GM18517 (cell line): ENCODE data around the gene CWC27.
"Not testable (repeated sequence)": the region's sequence is repeated elsewhere in the genome, so short reads cannot be mapped to it uniquely, and the experiment has no call there.

Source experiments
- ATAC-seq: cut with Tn5 transposase; IDR thresholded peaks from one replicate; pipeline ENCODE4 v1.9.1; 2021; ENCODE audit warnings: mild to moderate bottlenecking, moderate library complexity; ENCODE audit not compliant: unreplicated experiment

The CWC27 gene

DNA sequence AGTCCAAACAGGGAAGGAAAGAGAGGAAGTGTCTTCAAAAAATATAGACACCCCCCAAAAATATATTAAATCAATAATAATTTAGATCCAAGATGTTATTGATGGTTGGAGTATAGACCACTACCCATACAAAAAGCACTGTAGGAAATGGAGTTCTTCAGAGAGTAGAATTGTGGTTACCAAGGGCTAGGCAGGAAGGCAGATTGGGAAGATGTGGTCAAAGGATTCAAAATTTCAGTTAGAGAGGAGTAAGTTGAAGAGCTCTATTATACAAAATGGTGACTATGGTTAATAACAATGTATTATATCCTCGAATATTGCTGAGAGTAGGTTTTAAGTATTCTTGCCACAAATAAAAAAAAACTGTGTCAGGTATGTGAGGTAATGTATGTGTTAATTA is 149.4 kb downstream of the CWC27 start:
- ATAC-seq, result no peak

GRCh38 chr5:64921386-64921785 is 152.7 kb downstream of the CWC27 start:
- no peak for ATAC-seq

- ATAC-seq, result no peak
Observed at GRCh38 chr5:64923151-64923685, 154.5 kb downstream of the CWC27 start.

DNA sequence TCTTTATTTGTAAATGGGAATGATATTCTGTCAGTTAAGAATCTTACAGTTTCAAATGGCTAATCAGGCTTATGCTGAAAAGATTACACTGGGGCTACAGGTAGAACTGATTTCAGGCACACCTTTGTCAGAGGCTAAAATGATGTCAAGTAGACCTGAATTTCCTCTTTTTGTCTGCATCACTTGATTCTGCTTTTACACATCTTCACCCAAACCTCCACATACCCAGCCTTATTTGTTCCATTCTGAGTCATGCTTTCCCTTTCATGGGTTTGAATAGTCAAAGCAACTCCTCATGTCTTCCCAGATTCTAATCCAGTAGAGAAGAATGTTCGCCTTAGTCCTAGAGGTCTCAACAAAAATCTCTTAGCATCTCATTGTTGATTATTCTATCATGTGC is 156.4 kb downstream of the CWC27 start:
- no peak for ATAC-seq

DNA sequence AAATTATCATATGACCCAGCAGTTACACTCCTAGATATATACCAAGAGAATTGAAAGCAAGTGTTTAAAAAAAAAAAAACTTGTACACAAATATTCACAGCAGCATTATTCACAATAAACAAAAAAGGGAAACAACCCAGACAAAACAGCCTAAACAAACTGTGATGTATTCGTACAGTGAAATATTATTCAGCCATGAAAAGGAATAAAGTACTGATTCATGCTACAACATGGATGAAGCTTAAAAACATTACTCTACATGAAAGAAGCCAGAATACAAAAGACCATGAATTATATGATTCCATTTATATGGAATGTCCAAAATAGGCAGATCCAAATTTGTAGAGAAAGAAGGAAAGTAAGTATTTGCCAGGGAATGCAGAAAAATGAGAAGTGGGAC is 161.1 kb downstream of the CWC27 start:
- ATAC-seq, result no peak

DNA sequence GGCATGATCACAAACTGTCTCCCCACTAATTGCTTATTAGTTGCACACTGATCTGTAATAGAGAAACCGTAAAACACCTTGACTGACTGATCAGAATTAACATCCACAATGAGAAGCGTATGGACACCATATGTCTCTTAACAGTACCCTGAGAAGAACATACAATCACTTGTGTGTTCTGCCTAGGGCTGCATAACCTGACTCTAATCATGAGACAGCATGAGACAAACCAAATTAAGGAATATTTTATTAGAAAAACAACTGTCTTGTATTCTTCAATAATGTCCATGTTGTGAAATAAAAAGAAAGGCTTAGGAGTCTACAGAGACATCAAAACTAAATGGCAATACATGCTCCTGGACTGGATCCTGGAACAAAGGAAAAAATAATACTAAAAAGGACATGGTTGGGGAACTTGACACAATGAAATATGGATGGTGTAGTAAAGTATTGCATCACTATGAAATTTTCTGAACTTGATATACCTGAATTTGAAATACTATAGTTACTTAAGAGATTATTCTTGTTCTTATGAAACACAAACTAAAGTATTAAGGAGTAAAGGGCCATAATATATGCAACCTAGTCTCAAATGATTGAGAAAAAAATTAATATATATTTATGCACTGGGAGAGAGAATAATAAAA is 162.1 kb downstream of the CWC27 start:
- ATAC-seq, result no peak

GRCh38 chr5:64939422-64939771 is 170.7 kb downstream of the CWC27 start:
- not testable (repeated sequence) for ATAC-seq

- no peak for ATAC-seq
Observed at GRCh38 chr5:64939772-64940510, 171.2 kb downstream of the CWC27 start.

DNA sequence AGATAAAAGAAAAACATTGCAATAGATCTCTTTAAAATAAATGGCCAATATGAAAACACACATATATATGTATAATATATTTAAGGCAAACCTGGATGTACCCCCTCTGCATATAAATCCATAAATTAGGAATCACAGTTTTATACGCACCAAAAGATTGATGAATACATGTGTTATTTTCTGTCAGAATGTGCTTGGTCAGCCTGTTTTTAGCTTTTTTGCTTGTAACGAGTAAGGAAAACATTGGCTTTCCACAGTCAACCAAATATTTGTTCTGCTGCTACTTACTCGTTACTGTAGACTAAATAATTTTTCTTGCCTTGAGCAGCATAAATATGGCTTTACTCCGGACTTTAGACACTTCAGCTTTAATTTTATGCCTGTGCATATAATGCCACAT is 173.7 kb downstream of the CWC27 start:
- ATAC-seq, result no peak

GRCh38 chr5:64944868-64945267 is 176.1 kb downstream of the CWC27 start:
- ATAC-seq, result no peak

DNA sequence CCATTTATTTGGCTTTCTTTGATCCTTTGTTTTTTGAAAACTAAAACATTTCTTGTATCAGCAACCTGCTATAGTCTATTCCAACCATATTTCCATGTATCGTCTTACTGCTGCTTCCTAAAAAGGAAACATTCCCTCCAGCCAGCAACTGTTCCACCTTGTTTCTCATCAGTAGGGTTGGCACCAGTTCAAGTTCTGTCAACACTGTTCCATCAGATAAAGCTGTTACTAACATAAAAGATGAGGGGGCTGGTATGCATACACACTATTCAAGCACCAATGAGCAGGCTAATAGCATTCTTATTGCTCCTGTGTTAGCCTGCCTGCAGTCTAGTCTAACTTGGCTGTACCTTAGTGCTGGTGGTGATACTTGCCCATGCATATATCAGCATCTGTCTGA is 178.3 kb downstream of the CWC27 start:
- no peak for ATAC-seq

DNA sequence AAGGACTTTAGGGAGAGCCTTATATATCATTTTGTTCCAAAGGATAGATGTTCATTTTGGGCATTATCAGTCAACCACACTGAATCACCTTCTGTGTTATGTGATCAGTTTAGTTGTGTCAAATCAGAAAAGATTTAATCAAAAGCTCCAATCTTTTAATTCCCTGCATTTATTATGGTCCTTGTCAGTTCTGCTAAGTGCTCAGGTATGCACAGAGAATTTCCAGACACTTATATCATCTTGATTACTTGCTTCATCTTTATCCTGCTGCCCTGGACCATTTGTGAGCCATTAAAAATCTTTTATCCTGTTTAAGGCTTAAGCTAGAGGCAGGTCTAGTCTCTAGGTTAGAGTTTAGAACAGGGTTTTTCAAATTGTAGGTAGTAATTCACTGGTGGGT is 179.1 kb downstream of the CWC27 start:
- ATAC-seq, result no peak

DNA sequence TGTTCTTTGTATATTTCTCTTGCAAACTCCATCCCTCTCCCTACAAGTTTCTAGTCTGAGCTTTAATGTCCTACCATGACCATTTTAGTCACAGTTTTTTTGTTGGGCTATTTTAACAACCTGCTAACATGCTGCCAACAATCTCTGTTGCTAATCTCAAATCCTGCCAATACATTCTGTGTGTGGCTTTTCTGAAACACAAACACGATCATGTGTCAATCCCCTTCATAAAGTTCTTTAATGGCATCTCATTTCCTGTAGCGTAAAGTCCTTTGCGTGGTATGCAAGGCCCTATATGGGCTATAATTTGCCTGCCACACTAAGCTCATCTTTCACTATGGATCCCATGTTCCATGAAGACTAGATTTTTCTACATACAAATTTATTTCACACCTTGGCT is 180.6 kb downstream of the CWC27 start:
- ATAC-seq, result no peak

DNA sequence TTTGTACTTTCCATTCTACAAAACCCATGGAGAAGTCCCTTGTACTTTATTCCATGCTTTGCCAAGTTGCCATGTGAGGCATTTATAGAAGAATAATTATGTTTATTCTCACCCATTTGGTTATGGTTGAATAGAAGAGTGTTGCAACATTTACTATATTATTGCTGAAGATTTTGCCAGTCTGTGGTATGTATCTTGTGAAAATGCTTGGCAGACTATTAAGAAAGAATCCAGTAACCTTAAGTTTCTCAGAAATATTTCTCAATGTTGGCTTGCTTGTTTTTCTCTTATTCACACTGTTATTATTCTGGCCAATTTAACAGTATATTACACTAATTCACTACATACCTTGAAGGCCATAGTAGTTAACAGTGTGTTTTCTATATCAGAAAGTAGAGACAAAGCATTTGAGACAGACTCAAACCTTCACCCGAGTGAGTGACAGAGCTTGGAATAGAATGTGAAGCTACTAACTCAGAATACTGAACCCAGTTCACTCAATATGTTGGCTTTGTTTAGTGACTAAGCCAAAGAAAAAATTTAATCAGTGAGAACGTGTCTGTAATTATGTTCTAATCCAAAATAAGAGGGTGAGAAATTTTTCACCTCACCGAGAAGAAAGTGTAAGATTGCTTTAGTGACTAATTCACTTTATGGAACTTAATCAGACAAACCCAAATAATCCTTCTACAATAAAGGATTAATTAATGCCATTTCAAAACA is 184.4 kb downstream of the CWC27 start:
- ATAC-seq, result no peak

DNA sequence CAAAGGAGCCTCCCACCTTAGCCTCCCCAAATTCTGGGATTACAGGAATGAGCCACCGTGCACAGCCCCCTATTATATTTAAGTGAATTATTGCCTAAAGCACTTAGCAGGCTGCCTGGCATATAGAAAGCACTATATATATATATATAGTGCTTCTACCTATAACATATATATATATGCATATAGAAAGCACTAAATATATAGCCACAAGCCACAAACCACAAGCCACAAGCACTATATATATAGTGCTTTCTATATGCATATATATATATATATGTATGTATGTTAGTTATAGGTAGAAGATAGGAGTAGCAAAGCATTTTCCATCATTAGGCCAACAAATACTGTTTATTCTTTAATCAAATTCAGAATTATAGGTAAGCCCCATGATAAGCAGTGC is 185.8 kb downstream of the CWC27 start:
- no peak for ATAC-seq

DNA sequence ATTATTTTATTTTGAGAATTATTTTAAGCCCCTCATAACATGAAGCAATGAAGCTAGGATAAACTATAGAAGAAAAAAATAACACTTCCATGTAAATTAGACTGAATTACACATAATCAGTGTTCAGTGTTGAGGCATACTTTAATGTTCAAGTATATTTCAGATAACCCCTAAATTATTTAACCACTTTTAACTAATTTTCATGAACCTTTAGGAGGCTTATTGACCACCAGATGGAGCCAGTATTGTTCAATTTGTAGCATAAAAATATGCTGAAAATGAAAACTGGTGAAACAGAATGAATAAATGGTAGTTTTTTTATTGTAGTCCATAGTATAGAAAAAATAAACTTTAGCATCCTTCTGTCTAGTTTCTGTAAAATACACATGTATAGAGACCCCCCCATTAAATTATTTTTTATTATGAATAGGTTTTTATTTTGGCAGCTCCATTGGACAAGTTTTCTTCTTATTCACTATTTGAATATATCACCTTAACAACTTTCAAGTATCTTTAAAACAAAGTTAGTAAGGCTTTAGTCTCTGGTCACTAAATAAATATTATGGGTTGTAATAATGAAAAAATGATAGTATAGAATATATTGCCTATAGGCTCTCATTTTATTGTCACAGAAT is 190.1 kb downstream of the CWC27 start:
- no peak for ATAC-seq

DNA sequence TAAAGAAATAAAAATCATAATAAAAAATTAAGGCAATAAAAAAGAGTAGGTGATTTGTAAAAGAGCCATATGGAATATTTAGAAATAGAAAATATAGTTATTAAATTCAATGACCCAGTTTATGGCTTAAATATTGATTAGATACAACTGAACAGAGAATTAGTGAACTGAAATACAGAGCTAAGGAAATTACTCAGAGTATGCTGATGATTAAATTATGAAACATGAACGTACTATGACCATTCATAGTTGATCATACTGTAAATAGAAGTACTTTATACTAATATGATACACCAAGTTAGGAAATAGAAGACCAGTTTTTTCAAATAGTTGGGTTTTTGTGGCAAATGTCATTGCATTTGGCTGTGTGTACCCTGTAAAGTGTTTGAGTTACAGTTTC is 194.5 kb downstream of the CWC27 start:
- no peak for ATAC-seq

- ATAC-seq, result no peak
Observed at GRCh38 chr5:64968591-64969110, 199.9 kb downstream of the CWC27 start.

DNA sequence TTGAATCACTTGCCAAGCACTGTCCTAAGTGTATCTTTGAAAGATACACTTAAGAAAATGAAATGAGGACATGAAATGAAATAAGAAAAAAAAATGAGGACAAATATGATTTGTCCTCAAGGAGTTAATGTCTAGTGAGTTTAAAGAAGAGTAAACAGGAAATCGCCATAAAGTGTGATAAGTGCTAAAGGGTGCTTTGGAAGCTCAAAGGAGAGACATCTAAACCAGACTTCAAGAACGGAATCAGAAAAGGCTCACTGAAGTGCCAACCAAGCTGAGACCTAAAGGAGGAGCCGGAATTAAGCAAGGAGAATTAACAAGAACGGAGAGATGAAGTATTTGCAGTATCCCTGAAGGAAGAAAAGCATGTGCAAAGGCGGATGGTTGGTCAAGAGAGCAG is 200.8 kb downstream of the CWC27 start:
- no peak for ATAC-seq

DNA sequence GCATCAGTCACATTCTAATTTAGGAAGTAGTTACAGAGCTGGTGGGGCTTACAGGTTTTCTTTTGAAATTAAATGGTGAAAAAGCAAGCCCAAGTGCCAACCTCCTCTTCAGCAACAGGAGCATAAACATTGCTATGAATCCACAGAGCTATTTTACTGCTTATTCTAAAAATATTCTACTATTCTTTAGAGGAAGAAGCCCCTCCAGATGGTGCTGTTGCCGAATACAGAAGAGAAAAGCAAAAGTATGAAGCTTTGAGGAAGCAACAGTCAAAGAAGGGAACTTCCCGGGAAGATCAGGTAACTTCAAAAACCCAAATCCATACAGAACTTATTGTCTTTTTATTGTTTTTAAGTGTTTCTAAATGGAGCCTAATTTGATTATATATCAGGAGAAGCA is 202.8 kb downstream of the CWC27 start:
- ATAC-seq, result no peak

- ATAC-seq, result no peak
Observed at GRCh38 chr5:64971990-64972389, 203.3 kb downstream of the CWC27 start.
